ENCODE measurements around the gene ADRA2C. TPM values are rescaled to one million over a fixed set of nuclear protein-coding genes. Genes with fewer than 3 reads are reported as not detected.

Gene ADRA2C
- total and polyA plus RNA-seq, 12 donors: 1.1 to 34.0 (median 5.3) TPM

DNA sequence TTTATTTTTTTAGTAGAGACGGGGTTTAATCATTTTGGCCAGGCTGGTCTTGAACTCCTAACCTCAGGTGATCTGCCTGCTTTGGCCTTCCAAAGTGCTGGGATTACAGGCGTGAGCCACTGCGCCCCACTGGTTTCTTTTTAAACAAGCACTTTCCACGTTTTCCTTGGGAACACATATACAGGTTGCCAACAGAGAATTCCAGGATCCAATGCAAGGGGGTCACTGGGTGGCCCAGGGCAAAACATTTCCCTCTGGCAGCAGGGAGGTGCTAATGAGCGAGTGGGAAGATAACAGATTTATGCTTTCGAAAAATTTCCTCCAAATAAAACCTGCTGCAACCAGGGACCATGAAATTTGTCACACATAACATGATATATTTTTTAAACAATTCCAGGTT lies 41.1 kb downstream of the ADRA2C start:
- H3K4me3 ChIP-seq: no peak overlapping the region
- WGBS, 4 donors: 46 to 61% (median 54%) methylated on average over 6 of the region's 6 CpGs
- no peak for DNase-seq
- H3K27ac ChIP-seq: no peak overlapping the region
- H3K4me1 ChIP-seq (replicated peaks in 1 of 2): no peaks in the 10 kb centered on the region
- no peak for TF ChIP-seq POLR2A (IDR thresholded peaks at IDR 0.05)
- TF ChIP-seq, protein P1, sequence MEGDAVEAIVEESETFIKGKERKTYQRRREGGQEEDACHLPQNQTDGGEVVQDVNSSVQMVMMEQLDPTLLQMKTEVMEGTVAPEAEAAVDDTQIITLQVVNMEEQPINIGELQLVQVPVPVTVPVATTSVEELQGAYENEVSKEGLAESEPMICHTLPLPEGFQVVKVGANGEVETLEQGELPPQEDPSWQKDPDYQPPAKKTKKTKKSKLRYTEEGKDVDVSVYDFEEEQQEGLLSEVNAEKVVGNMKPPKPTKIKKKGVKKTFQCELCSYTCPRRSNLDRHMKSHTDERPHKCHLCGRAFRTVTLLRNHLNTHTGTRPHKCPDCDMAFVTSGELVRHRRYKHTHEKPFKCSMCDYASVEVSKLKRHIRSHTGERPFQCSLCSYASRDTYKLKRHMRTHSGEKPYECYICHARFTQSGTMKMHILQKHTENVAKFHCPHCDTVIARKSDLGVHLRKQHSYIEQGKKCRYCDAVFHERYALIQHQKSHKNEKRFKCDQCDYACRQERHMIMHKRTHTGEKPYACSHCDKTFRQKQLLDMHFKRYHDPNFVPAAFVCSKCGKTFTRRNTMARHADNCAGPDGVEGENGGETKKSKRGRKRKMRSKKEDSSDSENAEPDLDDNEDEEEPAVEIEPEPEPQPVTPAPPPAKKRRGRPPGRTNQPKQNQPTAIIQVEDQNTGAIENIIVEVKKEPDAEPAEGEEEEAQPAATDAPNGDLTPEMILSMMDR (IDR thresholded peaks at IDR 0.05): no peak
- intact Hi-C loops (cut with DNase I): no loop called here
- H3K9me3 ChIP-seq (replicated peaks in 1 of 3): no peaks in the 10 kb centered on the region
- peaks cover 8% of the 10 kb centered on the region for H3K27me3 ChIP-seq
- H3K36me3 ChIP-seq (replicated peaks in 1 of 2): no peaks in the 10 kb centered on the region

DNA sequence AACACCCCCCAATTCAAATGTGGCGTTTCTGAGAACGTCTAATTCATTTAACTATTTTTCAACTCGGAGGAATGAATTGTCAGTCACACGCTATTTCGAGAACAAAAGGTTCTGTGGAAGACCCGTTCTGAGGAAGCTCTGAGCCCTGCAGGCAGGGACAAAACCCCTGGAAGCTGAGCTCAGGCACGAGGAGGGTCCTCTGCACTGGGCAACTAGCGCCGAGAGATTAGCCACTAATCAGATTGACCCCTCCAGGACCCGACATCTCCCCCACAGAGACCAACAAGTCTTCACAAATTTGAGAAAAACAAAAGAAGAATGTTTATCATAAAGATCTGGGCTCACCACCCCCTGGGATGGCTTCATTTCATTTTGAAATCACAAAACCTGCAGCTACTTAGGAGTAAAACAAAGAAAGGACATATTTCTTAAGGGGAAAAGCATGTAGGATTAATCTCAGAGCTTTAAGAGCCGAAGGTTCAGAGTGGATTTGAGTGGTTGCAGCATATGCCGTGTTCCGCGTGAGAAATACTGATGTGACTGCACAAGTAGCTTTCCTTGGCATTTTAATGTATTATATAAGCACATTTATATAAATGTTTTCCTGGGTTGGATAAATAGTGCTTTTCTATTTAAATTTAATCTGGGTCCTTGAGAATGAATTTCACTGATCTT lies 41.8 kb downstream of the ADRA2C start:
- WGBS, 4 donors: 24 to 29% (median 28%) methylated on average over 14 of the region's 14 CpGs

DNA sequence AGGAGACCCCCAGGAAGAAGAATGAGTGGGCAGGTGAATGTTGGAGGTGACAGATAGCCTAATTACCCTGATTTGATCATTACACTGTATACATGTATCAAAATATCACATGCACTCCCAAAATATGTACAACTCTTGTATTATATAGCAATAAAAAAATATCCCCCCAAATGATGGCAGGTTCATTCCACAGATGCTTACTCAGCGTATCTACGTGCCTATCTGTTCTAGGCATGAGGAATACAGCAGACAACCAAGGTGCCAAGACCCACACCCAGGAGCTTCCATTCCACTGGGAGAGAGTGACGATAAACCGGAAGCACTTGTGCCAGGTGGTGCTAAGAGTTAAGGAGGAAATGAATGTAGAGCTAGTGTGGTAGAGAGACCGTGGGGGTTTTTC lies 42.4 kb downstream of the ADRA2C start:
- no peaks in the 10 kb centered on the region for H3K9me3 ChIP-seq (replicated peaks in 1 of 3)
- H3K4me1 ChIP-seq (replicated peaks in 1 of 2): no peaks in the 10 kb centered on the region
- no peak overlapping the region for H3K27ac ChIP-seq
- H3K36me3 ChIP-seq (replicated peaks in 1 of 2): no peaks in the 10 kb centered on the region
- 64 to 72% (median 68%) methylated on average over 5 of the region's 5 CpGs for WGBS, 4 donors
- H3K27me3 ChIP-seq: peaks cover 5% of the 10 kb centered on the region
- DNase-seq: no peak
- no peak for TF ChIP-seq POLR2A (IDR thresholded peaks at IDR 0.05)
- TF ChIP-seq, protein P1 (IDR thresholded peaks at IDR 0.05): no peak
- no peak overlapping the region for H3K4me3 ChIP-seq
- intact Hi-C loops (cut with DNase I): no loop called here

More for the DNA sequence above, 41.8 kb downstream of the ADRA2C start:
- Histone ChIP-seq H3K9me3 (replicated peaks in 1 of 3) (no peaks in the 10 kb centered on the region), H3K4me3 (no peak overlapping the region), H3K27me3 (peaks cover 8% of the 10 kb centered on the region), H3K36me3 (replicated peaks in 1 of 2) (no peaks in the 10 kb centered on the region), H3K4me1 (replicated peaks in 1 of 2) (no peaks in the 10 kb centered on the region), H3K27ac (no peak overlapping the region)
- intact Hi-C loops (cut with DNase I): no loop called here
- no peak for TF ChIP-seq POLR2A (IDR thresholded peaks at IDR 0.05)
- TF ChIP-seq, protein P1 (IDR thresholded peaks at IDR 0.05): no peak
- DNase-seq: no peak

DNA sequence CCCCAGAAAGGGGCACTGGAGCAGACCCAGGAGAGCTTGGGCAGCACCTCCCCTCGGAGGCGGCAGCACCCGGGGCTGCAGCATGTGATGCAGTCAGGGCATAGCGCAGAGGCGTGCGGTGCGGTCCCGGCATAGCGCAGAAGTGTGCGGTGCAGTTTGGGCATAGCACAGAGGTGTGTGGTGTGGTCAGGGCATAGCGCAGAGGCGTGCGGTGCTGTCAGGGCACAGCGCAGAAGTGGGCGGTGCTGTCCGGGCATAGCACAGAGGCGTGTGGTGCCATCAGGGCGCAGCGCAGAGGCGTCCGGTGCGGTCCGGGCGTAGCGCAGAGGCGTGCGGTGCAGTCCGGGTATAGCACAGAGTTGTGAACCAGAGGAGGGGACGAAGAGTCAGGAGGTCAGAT lies 42.8 kb downstream of the ADRA2C start:
- 88 to 89% (median 88%) methylated on average over 19 to 29 of the region's 29 CpGs for WGBS, 4 donors
- no peaks in the 10 kb centered on the region for H3K9me3 ChIP-seq (replicated peaks in 1 of 3)
- no peaks in the 10 kb centered on the region for H3K4me1 ChIP-seq (replicated peaks in 1 of 2)
- no peak for DNase-seq
- no peak overlapping the region for H3K4me3 ChIP-seq
- H3K36me3 ChIP-seq (replicated peaks in 1 of 2): no peaks in the 10 kb centered on the region
- intact Hi-C loops (cut with DNase I): no loop called here
- no peak for TF ChIP-seq POLR2A (IDR thresholded peaks at IDR 0.05)
- TF ChIP-seq, protein P1 (IDR thresholded peaks at IDR 0.05): no peak
- H3K27me3 ChIP-seq: peaks cover under 1% of the 10 kb centered on the region
- H3K27ac ChIP-seq: no peak overlapping the region

All from adrenal gland (tissue), 12 donors.